Neural cell (in vitro differentiated cells): ENCODE measurements around the gene MAPK9.

Experiments used
- EP300 ChIP-seq: fragments of 450-650 bp; conservative IDR thresholded peaks from 2 replicates; pipeline ENCODE4 v1.6.1; 2014; ENCODE audit warnings: antibody characterized with exemption, mild to moderate bottlenecking, moderate library complexity; ENCODE audit not compliant: poor library complexity, severe bottlenecking
- EZH2 ChIP-seq: fragments of 200-600, 300-800 bp; shearing (Covaris generic), sonication (generic); IDR thresholded peaks from 2 replicates; pipeline ENCODE4 v1.6.1; 2014; ENCODE audit warnings: antibody characterized with exemption, low read length, borderline replicate concordance, mild to moderate bottlenecking; ENCODE audit not compliant: insufficient read depth, poor library complexity, severe bottlenecking
- MXI1 ChIP-seq: fragments of 450-650 bp; conservative IDR thresholded peaks from 2 replicates; pipeline ENCODE4 v1.6.1; 2014; ENCODE audit warnings: antibody characterized with exemption, mild to moderate bottlenecking; ENCODE audit not compliant: poor library complexity, severe bottlenecking
- POLR2AphosphoS5 ChIP-seq: IDR thresholded peaks from 2 replicates; pipeline ENCODE4 v1.6.1; 2012
- RAD21 ChIP-seq: fragments of 450-650 bp; conservative IDR thresholded peaks from 2 replicates; pipeline ENCODE4 v1.6.1; 2014; ENCODE audit warnings: antibody characterized with exemption, mild to moderate bottlenecking, moderate library complexity
- TAF1 ChIP-seq: IDR thresholded peaks from 2 replicates; pipeline ENCODE4 v1.6.1; 2012; ENCODE audit warnings: low read depth
- TF ChIP-seq, protein P1 (sequence below): fragments of 450-650 bp; IDR thresholded peaks from 2 replicates; pipeline ENCODE4 v1.5.1; 2014; ENCODE audit warnings: antibody characterized with exemption, mild to moderate bottlenecking, moderate library complexity; ENCODE audit not compliant: poor library complexity, severe bottlenecking

DNA sequence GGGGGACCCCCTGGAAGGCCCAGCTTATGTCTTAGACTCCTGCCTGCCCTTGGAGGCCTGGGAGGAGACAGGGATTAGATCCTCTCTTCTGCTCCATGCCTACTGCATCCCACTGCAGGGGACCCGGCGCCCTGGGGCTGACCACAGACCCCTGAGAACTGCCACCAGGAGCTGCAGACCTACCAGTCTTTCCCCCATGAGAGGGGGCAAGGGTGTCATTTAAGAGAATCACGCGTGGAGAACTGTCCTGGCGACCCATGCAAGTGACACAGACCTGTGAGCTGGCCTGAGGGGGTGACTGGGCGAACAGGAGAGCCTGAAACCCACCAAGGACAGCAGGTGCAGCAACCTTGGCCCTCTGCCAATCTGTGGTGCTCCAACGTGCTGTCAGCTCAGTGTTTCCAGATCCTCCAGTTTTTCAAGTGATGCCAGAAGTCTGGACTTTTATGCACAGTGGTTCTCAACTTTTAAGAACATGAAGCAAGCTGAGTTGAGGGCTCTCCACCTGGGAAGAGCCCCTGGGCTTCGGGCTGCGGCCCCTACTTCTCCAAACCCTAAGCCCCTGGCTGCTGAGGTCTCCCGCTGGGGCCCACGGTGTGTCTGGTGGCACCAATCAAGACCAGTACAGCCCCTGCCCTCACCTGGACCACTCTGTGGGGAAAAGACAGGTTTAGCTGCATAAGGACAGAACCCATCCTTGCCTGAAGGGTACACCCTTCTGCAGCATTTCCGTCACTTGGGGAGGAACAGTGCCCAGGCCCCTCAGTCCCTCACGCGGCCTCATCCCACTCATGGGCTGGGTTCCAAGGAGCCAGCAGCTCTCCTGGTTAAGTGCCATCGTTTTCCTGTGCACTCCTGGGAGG lies 43.1 kb upstream of the MAPK9 start:
- TF ChIP-seq, protein P1, sequence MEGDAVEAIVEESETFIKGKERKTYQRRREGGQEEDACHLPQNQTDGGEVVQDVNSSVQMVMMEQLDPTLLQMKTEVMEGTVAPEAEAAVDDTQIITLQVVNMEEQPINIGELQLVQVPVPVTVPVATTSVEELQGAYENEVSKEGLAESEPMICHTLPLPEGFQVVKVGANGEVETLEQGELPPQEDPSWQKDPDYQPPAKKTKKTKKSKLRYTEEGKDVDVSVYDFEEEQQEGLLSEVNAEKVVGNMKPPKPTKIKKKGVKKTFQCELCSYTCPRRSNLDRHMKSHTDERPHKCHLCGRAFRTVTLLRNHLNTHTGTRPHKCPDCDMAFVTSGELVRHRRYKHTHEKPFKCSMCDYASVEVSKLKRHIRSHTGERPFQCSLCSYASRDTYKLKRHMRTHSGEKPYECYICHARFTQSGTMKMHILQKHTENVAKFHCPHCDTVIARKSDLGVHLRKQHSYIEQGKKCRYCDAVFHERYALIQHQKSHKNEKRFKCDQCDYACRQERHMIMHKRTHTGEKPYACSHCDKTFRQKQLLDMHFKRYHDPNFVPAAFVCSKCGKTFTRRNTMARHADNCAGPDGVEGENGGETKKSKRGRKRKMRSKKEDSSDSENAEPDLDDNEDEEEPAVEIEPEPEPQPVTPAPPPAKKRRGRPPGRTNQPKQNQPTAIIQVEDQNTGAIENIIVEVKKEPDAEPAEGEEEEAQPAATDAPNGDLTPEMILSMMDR, result no peak
- TF ChIP-seq RAD21 (no peak), MXI1 (no peak), EP300 (no peak), POLR2AphosphoS5 (no peak), EZH2 (no peak), TAF1 (no peak)
